HG03135 (cell line): ENCODE data around the gene OTOGL.
"Not testable (repeated sequence)": the region's sequence is repeated elsewhere in the genome, so short reads cannot be mapped to it uniquely, and the experiment has no call there.

Experiments
- ATAC-seq: cut with Tn5 transposase; IDR thresholded peaks from one replicate; pipeline ENCODE4 v1.9.1; 2021; ENCODE audit warnings: mild to moderate bottlenecking, moderate library complexity; ENCODE audit not compliant: unreplicated experiment

Gene OTOGL

GRCh38 chr12:80272387-80272915 is 173.1 kb downstream of the OTOGL start:
- no peak for ATAC-seq

- no peak for ATAC-seq
Observed at GRCh38 chr12:80273144-80273543, 173.8 kb downstream of the OTOGL start.

GRCh38 chr12:80277732-80278131 is 178.4 kb downstream of the OTOGL start:
- no peak for ATAC-seq

GRCh38 chr12:80282226-80282625 is 182.9 kb downstream of the OTOGL start:
- ATAC-seq = no peak

- ATAC-seq = no peak
Observed at GRCh38 chr12:80282761-80283160, 183.4 kb downstream of the OTOGL start.

GRCh38 chr12:80291108-80291754 is 191.9 kb downstream of the OTOGL start:
- peak; percentile 54 for ATAC-seq

- ATAC-seq = no peak
Observed at GRCh38 chr12:80293347-80293746, 194.0 kb downstream of the OTOGL start.

GRCh38 chr12:80293759-80294158 is 194.4 kb downstream of the OTOGL start:
- peak; percentile 75 for ATAC-seq

GRCh38 chr12:80299219-80299618 is 199.9 kb downstream of the OTOGL start:
- no peak for ATAC-seq

- ATAC-seq = peak; percentile 65
Observed at GRCh38 chr12:80299976-80300375, 200.6 kb downstream of the OTOGL start.

GRCh38 chr12:80307436-80307835 is 208.1 kb downstream of the OTOGL start:
- ATAC-seq = not testable (repeated sequence)

GRCh38 chr12:80313209-80313608 is 213.9 kb downstream of the OTOGL start:
- ATAC-seq = no peak

GRCh38 chr12:80314741-80315140 is 215.4 kb downstream of the OTOGL start:
- no peak for ATAC-seq

- no peak for ATAC-seq
Observed at GRCh38 chr12:80316222-80316621, 216.9 kb downstream of the OTOGL start.

- ATAC-seq = no peak
Observed at GRCh38 chr12:80317307-80317706, 218.0 kb downstream of the OTOGL start.

- no peak for ATAC-seq
Observed at GRCh38 chr12:80317899-80318298, 218.6 kb downstream of the OTOGL start.

- ATAC-seq = no peak
Observed at GRCh38 chr12:80320121-80320678, 220.9 kb downstream of the OTOGL start.

- ATAC-seq = no peak
Observed at GRCh38 chr12:80321653-80322052, 222.3 kb downstream of the OTOGL start.

- ATAC-seq = no peak
Observed at GRCh38 chr12:80325167-80325959, 226.0 kb downstream of the OTOGL start.

GRCh38 chr12:80332827-80333226 is 233.5 kb downstream of the OTOGL start:
- no peak for ATAC-seq

GRCh38 chr12:80352474-80352873 is 253.1 kb downstream of the OTOGL start:
- no peak for ATAC-seq

- no peak for ATAC-seq
Observed at GRCh38 chr12:80353254-80353653, 253.9 kb downstream of the OTOGL start.
